Fibroblast of skin of abdomen (primary cell): ENCODE results near the gene TMEM184A.

Experiments
- DNase-seq: peaks from one replicate; pipeline ENCODE4 v3.0.0-alpha.2; 2013

TMEM184A gene

DNA sequence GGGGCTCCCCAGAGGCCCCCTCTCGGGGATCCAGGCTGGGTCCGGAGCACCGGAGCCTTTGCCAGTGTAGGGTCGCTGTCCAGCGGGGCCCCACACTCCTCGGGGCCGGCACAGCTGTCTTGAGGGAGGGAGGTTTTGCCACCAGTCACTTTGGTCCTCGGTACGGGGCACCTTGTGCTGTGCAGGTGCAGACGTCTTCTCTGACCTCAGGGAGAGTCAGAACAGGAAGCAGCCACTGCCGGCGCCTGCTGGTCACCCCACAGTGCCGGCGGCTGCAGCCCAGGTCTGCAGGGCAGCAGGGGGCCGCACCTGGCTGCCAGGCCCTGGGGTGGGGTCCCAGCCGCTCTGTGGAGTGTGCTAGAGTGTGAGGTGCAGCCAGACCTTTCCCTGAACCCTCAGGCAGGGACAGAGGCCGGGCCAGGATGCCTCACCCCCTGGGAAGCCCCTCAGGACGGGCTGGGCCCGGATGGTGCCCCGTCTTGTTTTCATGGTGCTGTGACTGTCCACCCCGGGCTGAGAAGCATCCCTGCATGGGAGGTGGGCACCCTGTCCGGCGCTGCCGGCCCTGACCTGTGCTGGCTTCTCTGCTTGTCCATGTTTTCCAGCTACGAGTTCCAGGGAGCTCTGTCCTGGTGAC, 17.3 kb downstream of the TMEM184A start:
- no peak for DNase-seq

DNA sequence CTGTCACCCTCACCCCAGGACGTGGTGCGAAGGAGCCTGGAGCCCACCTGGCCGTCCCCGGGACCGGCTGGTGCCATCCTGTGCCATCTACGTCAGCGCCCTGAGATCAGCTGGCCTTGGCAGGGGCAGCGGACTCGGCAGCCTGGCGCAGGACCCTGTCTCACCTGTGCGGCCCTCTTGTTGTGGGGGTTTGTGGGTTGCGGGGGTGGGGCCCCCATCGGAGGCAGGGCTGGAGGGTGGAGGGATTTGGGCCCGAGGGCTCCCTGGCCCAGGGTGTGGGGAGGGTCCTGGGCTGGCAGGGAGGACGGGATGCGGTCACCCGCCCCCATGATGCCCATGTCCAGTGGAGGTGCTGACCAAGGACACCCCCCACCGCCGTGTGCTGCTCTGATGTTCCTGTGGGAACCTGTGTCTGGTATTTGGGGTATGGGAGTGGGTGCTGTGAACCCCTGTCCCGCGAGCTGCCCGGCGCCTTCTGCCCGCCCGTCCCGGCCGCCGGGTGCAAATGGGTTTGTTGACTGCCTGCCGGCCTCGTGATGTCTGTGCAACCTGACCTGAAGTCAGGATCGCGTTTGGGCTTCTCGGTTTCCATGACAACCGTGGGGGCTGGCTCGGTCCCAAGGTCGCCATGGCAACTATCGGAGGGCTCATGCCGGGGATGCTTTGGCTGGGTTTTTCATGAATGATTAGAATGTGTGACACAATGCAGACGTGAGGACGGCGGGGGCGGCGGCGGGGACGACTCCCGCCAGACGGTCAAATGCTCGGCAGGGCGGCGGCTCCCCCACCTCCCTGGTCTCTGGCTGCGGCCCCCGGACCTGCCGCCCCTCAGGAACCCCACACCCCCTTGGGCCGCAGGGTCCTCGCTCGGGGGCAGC, 18.2 kb downstream of the TMEM184A start:
- peak; percentile 94 for DNase-seq

- peak; percentile 98 for DNase-seq
These were observed 19.1 kb downstream of the TMEM184A start for GRCh38 chr7:1536743-1537534.

GRCh38 chr7:1536455-1536742, 19.6 kb downstream of the TMEM184A start:
- DNase-seq = no peak

DNA sequence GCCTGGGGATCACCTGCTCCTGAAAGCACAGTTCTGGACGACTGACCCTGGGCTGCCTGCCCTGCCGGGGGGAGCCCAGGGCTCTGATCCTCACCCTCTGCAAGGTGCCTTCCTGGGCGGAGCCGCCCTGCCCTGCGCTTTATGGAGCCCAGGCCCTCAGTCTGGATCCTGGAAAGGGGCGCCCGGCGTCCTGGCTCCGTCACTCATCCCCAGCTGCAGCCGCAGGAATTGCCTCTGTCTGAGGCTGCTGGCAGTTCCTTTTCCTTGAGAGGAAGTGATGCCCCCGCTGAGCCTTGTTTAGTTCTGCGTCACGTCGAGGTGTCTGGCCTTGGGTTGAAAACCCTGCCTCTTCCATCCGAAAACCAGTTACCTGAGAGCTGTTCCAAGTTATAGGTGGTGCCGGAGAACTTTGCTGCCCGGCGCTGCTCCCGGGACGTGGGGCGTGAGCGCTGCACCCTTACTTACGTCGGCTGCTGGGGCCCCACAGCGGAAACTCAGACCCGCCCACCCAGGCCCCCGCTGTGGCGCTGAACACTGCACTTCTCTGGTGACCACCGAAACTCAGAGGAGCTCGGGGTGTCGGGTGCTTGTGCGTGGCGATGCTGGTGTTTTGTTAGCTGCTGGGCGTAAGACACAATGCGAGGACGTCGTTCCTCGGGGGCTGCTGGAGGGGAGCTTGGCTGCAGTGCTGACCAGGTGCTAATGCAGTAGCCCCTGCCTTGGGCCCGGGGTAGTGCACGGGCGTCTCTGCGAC, 20.1 kb downstream of the TMEM184A start:
- no peak for DNase-seq

DNA sequence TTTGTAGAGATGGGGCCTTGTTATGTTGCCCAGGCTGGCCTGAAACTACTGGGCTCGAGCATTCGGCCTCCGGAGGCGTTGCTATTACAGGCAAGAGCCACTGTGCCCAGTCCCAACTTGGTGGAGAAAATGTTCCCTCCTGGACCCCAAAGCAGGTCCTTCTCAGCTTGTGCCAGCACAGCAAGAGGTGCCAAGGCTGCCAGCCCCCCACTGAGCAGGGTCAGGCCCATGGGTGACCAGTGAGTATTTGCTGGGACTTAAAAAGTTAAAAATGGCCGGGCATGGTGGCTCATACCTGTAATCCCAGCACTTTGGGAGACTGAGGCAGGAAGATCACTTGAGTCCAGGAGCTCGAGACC, 20.9 kb downstream of the TMEM184A start:
- no peak for DNase-seq

DNA sequence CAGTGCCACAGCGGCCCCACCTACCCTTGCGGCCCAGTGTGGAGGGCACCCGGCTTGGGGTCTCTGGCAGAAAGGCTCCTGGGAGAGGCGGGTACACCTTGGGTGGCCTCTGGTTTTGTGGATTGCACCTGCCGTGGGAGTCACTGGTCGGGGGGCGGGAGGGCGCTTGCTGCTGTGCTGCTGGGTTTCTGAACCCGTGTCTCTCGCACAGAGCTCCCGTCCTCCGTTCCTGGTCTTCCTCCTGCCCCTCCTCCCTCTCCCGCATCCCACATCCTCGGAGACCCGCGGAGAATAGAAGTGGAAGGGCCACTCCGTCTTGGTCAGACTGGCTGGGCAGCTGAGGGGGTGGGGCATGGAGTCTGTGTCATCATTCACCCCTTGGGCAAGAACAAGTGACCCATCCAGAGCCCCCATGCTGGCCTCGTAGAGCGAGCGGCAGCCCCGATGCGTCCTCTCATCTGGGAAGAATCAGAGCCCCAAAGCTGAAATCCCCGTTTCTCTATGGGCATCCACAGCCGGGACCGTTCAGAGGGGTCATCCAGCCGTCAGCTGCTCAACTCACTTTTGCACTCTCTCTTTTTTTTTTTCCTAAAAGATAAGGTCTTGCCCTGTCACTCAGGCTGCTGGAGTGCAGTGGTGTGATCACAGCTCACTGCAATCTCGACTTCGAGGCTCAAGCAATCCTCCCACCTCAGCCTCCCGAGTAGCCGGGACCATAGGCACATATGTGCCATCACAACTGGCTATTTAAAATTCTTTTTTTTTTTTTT, 21.5 kb downstream of the TMEM184A start:
- no peak for DNase-seq

DNA sequence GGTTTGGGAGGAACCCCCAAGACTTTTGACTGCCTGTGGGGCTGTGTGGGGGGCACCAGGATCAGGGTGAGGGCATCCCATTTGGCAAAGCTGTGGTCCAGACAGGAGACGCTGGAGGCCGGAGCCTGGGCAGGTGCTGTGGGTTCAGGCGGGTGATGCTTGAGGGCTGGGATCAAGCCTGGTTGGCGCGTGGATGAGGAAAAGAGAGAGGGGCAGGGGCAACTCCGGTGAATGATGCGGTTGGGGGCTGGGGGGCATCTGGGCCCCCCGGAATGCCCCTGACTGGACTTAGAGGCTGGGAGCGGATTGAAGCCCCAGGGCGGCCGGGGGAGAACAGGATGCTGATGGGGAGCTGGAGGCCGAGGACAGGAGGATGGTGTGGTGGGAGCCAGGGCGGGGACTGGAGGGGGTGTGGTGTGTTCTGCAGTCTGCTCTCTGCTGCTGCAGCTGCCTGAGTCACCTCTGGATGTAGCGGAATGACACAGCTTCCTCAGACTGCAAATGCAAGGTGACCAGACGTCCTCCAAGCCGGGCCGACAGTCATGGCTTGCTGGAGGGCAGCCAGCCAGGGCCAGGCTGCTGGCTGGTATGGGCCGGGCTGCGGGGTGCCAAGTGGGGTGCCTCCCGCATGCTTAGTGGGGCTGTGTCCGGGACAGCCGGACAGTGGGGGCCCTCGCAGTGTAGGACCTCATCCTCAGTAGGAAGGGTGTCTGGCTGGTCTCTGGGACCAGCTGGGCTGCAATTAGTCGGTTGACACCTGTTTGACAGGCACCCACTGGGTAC, 22.3 kb downstream of the TMEM184A start:
- peak; percentile 77 for DNase-seq

- DNase-seq = no peak
These were observed 22.8 kb downstream of the TMEM184A start for GRCh38 chr7:1533255-1533546.

GRCh38 chr7:1532456-1533254, 23.4 kb downstream of the TMEM184A start:
- peak; percentile 74 for DNase-seq

GRCh38 chr7:1531979-1532455, 24.0 kb downstream of the TMEM184A start:
- no peak for DNase-seq

DNA sequence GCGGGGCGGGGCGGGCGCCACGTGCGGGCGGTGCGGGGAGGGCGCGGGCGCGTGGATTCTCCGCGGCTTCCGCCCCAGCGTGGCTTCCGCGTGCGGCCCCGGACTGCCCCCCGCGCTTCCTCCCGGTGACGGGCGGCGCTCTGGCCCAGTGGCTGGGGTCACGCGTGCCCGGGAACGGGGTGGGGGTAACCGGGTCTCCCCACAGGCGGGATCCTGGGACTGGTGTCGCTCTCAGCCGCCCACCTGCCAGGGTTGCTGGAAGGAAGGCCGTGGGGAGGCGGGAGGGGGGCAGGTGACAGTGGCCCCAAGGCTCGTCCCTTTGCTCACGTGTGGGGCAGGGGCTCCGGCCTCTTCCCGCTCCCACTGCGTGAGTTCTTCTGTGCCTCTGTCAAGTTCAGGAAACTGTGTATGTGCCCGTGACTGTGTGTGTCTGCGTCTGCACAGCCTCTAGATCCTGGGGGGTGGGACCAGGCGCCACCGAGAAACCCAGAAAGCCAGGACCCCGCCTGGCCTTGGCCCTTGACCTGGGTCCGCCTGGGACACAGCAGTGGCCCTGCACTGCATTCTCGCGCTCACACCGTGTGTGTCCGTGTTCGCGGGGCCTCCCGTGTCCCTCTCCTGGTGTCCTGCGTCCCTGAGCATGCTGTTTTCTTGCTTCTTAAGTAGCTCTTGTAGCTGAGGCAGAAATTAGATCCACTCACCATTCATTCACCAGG, 24.6 kb downstream of the TMEM184A start:
- DNase-seq = no peak

DNA sequence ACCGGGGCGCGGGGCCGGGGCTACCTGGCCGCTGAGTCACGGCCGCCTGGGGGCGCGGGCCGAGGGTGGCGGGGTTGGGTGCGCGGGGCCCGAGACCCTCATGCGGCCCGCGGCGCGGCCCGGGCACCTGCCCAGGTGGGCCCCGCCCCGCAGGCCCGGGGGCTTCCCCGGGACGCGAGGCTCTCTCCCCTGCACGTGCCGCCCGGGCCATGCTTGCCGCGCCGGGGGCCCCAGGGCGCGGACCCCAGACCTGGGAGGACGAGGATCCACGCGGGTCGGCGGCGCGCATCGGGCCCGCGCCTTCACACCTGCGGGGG, 25.1 kb downstream of the TMEM184A start:
- DNase-seq = no peak

DNA sequence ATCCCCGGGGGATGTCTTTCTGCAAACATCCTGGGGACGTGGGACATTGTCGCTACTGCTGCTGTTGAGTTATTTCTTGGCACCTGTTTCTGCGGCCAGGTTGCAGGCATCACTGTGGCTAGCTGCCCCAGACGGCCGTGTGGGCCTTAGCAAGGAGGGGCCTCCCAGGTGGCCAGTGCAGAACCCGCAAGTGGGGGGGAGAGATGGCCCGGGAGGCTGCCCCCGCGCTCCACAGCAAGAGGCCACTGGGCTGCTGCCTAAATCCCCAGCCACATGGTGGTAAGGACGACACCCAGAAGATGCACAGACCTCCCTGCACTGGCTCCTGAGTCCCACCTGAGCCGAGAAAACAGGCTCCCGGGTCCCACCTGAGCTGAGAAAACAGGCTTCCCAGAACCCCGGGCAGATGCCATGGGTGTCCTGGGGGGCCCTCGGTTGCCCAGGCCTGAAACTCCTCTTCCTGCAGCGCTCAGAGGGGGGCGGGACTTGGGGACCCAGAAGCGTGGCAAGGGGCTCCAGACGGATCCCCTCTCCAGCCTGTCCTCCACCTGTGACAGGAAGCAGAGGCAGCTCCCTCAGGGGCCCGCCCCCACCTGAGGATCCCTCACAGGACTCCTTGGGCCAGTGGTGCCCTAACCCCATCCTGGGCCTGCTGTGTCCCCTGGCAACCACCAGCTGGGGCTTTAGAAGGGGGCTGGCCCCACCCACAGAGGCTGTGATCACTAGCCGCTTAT, 26.5 kb downstream of the TMEM184A start:
- DNase-seq = no peak

- no peak for DNase-seq
These were observed 29.7 kb downstream of the TMEM184A start for GRCh38 chr7:1526271-1526754.

GRCh38 chr7:1525409-1525808, 30.6 kb downstream of the TMEM184A start:
- no peak for DNase-seq

- no peak for DNase-seq
These were observed 32.2 kb downstream of the TMEM184A start for GRCh38 chr7:1523844-1524243.

- DNase-seq = no peak
These were observed 32.8 kb downstream of the TMEM184A start for GRCh38 chr7:1523208-1523607.

GRCh38 chr7:1521456-1521855, 34.5 kb downstream of the TMEM184A start:
- no peak for DNase-seq
